HG03520 (cell line): ENCODE measurements around the gene MEF2D.

Experiments used
- ATAC-seq: cut with Tn5 transposase; IDR thresholded peaks from one replicate; pipeline ENCODE4 v1.9.1; 2021; ENCODE audit warnings: mild to moderate bottlenecking, moderate library complexity; ENCODE audit not compliant: unreplicated experiment

MEF2D gene

DNA sequence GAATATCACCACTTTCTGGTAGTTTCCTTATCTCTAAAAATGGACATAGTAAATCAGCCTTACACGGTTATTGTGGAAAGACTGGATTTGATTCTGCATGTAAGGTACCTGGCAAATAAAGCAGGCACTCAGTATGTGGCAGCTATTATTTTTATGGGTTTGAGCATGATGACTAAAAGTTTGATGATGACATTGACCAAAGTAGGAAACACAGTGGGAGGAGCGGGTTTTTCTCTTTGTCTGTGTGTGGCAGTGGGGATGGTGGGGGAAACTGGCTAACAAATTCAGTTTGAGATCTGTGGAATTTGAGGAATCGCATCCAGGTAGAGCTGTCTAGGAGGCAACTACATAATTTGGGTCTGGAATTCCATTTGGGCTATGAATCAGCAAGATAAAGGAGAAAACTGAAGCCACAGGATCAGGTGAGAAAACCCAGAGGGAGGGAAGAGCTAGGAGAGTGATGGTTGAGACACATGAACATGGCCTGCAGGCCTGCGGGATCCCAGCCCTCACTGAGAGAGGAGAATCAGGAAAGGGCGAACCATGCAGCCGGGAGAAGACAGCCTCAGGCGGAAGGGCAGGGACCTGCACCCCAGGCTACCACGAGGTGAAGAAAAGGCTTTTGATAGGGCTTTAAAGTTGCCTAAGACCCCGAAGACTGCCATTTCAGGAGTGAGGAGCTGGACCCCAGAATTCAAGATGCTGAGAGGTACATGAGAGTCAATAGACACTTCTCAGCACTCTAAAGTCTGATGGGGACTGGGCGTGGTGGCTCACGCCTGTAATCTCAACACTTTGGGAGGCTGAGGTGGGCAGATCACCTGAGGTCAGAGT is 52.2 kb downstream of the MEF2D start:
- ATAC-seq = no peak

- ATAC-seq = no peak
Measured at GRCh38 chr1:156445789-156446263, 54.7 kb downstream of the MEF2D start.

DNA sequence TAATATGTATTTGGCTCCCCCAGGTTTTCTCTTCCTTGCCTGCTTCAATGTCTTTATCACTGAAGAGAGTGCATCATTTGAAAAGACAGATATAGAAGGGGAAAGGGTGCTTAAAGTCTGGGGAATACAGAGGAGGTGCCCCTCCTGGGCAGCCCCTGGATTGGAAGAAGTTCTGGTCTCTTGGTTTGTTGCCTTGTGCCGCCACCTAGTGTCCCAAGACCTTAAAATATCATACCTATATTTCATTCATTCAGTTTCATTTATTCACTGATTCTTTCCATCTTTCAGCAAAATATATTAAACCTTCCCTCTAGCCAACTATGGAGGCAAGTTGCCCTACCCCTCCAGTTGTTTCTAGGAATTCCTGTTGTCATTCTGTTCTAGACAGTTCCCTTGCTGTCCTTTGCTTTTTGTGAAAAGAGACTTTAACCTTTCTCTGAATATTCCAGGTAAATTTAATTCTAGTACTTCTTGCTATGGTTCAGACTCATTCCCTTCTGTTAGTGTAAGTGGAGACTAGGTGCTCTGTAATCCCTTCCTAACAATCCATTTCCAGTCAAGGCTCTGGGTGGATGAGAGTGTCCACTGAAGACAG is 56.1 kb downstream of the MEF2D start:
- ATAC-seq = no peak

- no peak for ATAC-seq
Measured at GRCh38 chr1:156443286-156443685, 57.3 kb downstream of the MEF2D start.

- no peak for ATAC-seq
Measured at GRCh38 chr1:156440654-156441437, 59.7 kb downstream of the MEF2D start.

- no peak for ATAC-seq
Measured at GRCh38 chr1:156439777-156440183, 60.8 kb downstream of the MEF2D start.

DNA sequence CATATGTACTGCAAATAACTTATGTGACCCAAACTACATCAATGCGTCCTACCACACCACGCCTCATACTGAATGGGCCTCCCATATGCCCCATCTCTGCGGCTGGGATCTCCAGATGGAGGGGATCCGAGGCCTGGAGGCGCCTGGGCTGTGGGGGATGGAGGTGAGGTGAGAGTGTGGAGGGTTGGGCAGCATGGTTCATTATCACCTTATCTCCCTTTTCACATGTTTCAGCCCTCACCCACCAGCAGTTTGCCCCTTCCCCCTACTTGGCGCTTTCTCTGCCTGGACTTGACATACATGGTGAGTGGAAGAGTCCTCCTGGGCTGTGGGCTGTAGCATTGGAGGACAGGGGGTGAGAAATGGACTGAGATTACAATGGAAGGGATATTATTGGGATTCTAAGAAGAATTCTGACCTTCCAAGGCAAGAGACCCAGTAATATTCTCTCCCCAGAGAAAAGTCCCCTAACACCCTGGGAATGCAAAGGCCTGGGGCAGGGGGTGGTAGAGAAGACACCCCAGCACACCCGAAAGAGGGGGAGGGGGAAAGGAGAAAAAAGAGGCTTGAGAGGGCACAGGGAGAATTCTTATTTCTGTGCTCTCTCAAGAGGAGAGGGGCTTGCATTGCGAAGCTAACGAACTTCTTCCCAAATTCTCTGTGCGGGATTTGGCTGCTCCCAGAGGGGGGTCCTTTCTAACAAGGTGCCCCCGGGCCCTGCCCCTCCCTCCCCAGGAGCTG is 61.4 kb downstream of the MEF2D start:
- ATAC-seq = no peak

GRCh38 chr1:156438278-156438987 is 62.1 kb downstream of the MEF2D start:
- ATAC-seq = no peak

DNA sequence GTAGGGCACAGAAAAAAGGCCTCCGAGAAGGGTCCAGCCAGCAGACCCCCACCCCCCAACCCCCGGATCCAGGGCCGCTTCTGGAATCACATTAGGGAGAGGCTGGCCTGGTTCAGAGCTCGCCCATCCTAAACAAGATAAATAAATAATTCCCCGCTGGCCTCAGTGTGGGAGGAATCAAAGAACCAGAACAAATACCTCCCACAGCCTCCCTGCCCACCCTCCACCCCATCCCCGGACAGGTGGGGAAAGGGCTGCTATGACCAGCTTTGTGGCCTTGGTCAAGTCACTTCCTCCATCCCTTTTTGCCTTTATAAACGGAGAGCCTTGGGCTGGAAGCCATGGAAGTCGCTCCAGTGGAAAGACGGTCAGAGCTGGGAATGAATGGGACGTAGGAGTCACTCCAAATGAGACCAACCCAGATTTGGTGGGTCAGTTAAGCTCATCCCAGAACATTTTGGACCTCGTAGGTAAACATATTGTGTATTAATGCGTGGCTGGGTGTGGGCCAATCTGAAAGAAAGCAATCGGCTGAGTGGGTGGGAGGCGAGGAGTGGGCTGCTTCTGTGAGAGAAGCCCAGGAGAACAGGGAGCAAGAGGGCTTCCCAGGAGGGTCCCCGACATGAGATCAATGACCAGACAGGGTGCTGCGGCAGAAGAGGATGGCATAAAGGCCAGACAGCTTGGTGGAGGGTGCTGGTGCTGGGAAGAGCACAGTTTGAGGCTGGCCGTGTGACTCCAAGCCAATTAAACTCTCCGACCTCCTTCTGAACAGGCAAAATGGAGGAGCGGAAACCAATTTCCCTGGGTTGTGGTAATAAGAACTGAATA is 63.3 kb downstream of the MEF2D start:
- ATAC-seq = no peak

GRCh38 chr1:156436141-156437036 is 64.2 kb downstream of the MEF2D start:
- ATAC-seq = no peak

DNA sequence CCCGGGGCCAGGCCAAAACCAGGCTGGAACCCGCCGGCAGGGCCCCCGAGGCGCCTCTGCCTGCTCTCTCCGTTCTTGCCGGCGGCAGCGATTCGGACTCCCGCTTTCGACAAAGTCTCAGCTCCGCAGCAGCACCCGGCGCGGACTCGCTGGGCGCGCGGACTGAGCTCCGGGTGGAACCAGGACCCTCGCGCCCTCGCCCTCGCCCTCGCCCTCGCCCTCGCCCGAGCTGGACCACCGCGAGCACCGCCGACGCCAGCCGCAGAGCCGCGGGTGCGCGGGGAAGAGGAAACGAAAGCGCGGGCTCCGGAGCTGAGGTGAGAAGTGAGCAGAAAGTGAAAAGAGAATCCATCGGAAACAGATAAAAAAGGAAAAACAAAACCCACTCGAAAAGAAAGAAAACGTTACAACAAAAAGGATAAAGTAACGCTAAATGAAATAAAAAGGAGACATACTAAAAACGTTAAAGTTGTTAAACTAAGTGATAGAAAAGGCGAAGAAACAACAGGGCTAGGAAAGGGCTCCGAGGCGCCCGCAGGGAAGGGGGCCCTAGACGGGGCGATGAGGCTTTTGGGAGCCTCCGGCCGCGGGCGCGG is 64.9 kb downstream of the MEF2D start:
- no peak for ATAC-seq

GRCh38 chr1:156434989-156435544 is 65.5 kb downstream of the MEF2D start:
- no peak for ATAC-seq

- no peak for ATAC-seq
Measured at GRCh38 chr1:156433602-156434001, 67.0 kb downstream of the MEF2D start.

DNA sequence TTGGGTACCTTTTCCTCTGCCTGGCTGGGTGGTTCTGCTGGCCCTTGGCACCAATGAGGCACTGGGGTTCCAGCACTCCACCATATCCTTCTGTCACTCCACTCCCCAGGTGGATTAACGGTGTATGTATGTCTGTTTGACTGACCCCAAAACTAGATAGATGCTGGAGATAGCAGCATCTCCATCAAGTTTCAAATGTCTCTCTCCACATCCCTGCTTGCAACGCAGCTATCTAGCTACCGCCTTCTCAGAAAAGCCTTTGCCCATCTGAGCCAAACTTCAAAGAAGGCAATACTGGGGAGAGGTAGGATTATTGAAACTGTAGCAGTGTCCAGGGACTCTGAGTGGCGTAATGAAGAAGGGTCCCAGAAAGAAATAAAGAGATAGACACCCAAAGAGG is 67.5 kb downstream of the MEF2D start:
- ATAC-seq = no peak

- no peak for ATAC-seq
Measured at GRCh38 chr1:156432669-156433018, 67.9 kb downstream of the MEF2D start.

DNA sequence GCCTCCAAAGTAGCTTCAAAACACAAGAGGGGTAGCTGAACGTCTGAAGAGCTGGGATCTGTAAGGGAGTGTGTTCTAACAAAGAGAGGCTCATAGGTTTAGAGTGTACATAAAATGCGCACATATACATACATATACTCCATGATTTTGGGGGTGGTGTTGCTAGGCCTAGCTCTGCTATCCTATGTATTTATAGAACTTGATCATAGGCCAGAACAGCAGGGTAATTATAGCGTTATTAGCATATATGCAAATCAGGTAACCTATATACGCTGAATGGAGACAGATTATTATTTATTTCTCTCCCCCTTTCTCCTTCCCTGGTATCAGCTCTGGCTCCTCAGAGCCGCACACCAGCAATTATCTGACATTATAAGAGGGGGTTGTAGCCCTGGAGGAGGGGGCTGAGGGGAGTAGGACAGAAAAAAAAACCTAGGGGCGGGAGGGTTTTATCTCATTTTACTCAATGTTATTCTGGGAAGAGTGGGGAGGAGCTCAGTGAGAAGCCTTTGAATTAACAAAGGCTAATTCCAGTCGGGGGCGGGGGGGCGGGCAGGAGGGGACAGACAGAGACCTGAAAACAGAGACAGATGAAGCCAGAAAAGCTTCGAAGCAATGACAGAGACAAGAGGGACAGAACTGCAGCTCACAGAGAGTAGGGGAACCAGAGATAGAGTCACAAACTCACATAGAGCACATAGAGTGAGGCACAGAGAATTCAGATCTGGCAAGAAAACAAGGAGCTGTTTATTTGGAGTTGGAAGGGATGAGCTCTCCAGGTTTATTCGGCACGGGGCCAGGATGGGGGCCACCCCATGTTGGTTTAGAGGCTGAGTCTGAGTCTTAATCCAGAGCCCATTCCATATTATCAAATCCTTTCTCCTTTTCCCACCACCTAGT is 68.6 kb downstream of the MEF2D start:
- ATAC-seq = no peak

- ATAC-seq = no peak
Measured at GRCh38 chr1:156431366-156431765, 69.2 kb downstream of the MEF2D start.
